Upper lobe of right lung (tissue), 1 donor: Measurements from ENCODE around the gene MIPEP. TPM values are rescaled to one million over a fixed set of nuclear protein-coding genes. Genes with fewer than 3 reads are reported as not detected.

Source experiments
- ATAC-seq: fragments of 200-7000 bp; cut with Tn5 transposase; one replicate; pipeline ENCODE4 v1.9.1; 2020; ENCODE audit warnings: mild to moderate bottlenecking, moderate library complexity
- DNase-seq: peaks from one replicate; pipeline ENCODE4 v3.0.0-alpha.2; 2020
- H3K27ac ChIP-seq: fragments of 200-600 bp; one replicate; pipeline ENCODE4 v1.8.0; 2022
- H3K27me3 ChIP-seq: fragments of 200-600 bp; one replicate; pipeline ENCODE4 v1.8.0; 2022; ENCODE audit warnings: mild to moderate bottlenecking
- H3K36me3 ChIP-seq: fragments of 200-600 bp; one replicate; pipeline ENCODE4 v1.8.0; 2022
- H3K4me1 ChIP-seq: fragments of 200-600 bp; one replicate; pipeline ENCODE4 v1.8.0; 2022
- H3K4me3 ChIP-seq: fragments of 200-600 bp; one replicate; pipeline ENCODE4 v1.8.0; 2022; ENCODE audit warnings: mild to moderate bottlenecking
- H3K9me3 ChIP-seq: fragments of 200-600 bp; one replicate; pipeline ENCODE4 v1.8.0; 2022
- CTCF ChIP-seq: fragments of 200-600 bp; IDR thresholded peaks from one replicate; pipeline ENCODE4 v1.8.0; 2022; ENCODE audit warnings: antibody characterized with exemption
- intact Hi-C: fragments of 100-400 bp; cut with DNase I; formaldehyde crosslinking; loops from one replicate; pipeline ENCODE4 v1.11.0; 2022
- total RNA-seq: library from RNA; stranded (reverse); fragmentation: NEBNext Ultra II Directional; extraction: Animal tissue kit (Norgen Biotek cat#: 25700); gene quantifications from one replicate; pipeline ENCODE4 v1.2.1, GENCODE V29; 2021
- donor health status: DM: no; HTN: yes; CAD: no; lungs with severe emphysema.

MIPEP gene
- total RNA-seq, 1 donor from 2014 or later, result 13.3 TPM

GRCh38 chr13:23845105-23845725 lies 44.0 kb downstream of the MIPEP start:
- Histone ChIP-seq H3K27ac (no peak overlapping the region), H3K4me1 (no peaks in the 10 kb centered on the region), H3K36me3 (peaks cover 12% of the 10 kb centered on the region), H3K9me3 (no peaks in the 10 kb centered on the region), H3K27me3 (no peaks in the 10 kb centered on the region), H3K4me3 (no peak overlapping the region)
- TF ChIP-seq CTCF, result no peak
- ATAC-seq (no peak), DNase-seq (no peak)
- intact Hi-C loops, result no loop called here

- no peaks in the 10 kb centered on the region for H3K4me1 ChIP-seq
- peaks cover 12% of the 10 kb centered on the region for H3K36me3 ChIP-seq
- ATAC-seq, result no peak
- H3K27me3 ChIP-seq, result no peaks in the 10 kb centered on the region
- H3K4me3 ChIP-seq, result no peak overlapping the region
- no peak overlapping the region for H3K27ac ChIP-seq
- intact Hi-C loops, result no loop called here
- DNase-seq, result no peak
- no peak for TF ChIP-seq CTCF
- H3K9me3 ChIP-seq, result no peaks in the 10 kb centered on the region
Observed at GRCh38 chr13:23844132-23844531, 45.1 kb downstream of the MIPEP start.

- Histone ChIP-seq H3K27ac (no peak overlapping the region), H3K9me3 (no peaks in the 10 kb centered on the region), H3K27me3 (no peaks in the 10 kb centered on the region), H3K4me3 (no peak overlapping the region), H3K4me1 (no peaks in the 10 kb centered on the region), H3K36me3 (peaks cover 12% of the 10 kb centered on the region)
- ATAC-seq, result no peak
- TF ChIP-seq CTCF, result no peak
- no peak for DNase-seq
- intact Hi-C loops, result no loop called here
Observed at GRCh38 chr13:23843436-23843835, 45.8 kb downstream of the MIPEP start.

GRCh38 chr13:23842406-23842805 lies 46.8 kb downstream of the MIPEP start:
- Histone ChIP-seq H3K9me3 (no peaks in the 10 kb centered on the region), H3K4me1 (no peaks in the 10 kb centered on the region), H3K4me3 (no peak overlapping the region), H3K36me3 (peaks cover 12% of the 10 kb centered on the region), H3K27me3 (no peaks in the 10 kb centered on the region), H3K27ac (no peak overlapping the region)
- DNase-seq (no peak), ATAC-seq (no peak)
- intact Hi-C loops, result no loop called here
- no peak for TF ChIP-seq CTCF

GRCh38 chr13:23833733-23834611 lies 55.2 kb downstream of the MIPEP start:
- Histone ChIP-seq H3K9me3 (no peaks in the 10 kb centered on the region), H3K36me3 (no peaks in the 10 kb centered on the region), H3K4me1 (no peaks in the 10 kb centered on the region), H3K4me3 (no peak overlapping the region), H3K27ac (no peak overlapping the region), H3K27me3 (no peaks in the 10 kb centered on the region)
- DNase-seq, result no peak
- no peak for ATAC-seq
- intact Hi-C loops, result no loop called here
- no peak for TF ChIP-seq CTCF
